ENCODE data around the gene ACOD1.

ACOD1 gene

GRCh38 chr13:76971215-76971614 is 22.9 kb downstream of the ACOD1 start:
- H3K27ac ChIP-seq (ENCODE audit: low read depth, low read length) = no peak overlapping the region
- no peaks in the 10 kb centered on the region for H3F3A ChIP-seq (ENCODE audit: control insufficient read depth, insufficient read depth)
- no peak overlapping the region for H3K4me2 ChIP-seq (ENCODE audit: low read length)

GRCh38 chr13:76971851-76972829 is 23.8 kb downstream of the ACOD1 start:
- Histone ChIP-seq H3K9me2 (replicated peaks; ENCODE audit: control insufficient read depth, low read length) (no peaks in the 10 kb centered on the region), H3F3A (ENCODE audit: control insufficient read depth, insufficient read depth) (no peaks in the 10 kb centered on the region), H3K79me2 (ENCODE audit: control insufficient read depth, low read length) (no peaks in the 10 kb centered on the region), H3K4me1 (ENCODE audit: control insufficient read depth, low read length) (no peaks in the 10 kb centered on the region), H4K20me1 (ENCODE audit: control insufficient read depth, insufficient read depth, low read depth, low read length) (no peaks in the 10 kb centered on the region), H3K4me2 (ENCODE audit: low read length) (no peak overlapping the region), H3K36me3 (ENCODE audit: control insufficient read depth, low read length) (no peaks in the 10 kb centered on the region), H3K27me3 (ENCODE audit: control insufficient read depth, low read length) (peaks cover 16% of the 10 kb centered on the region), H3K9me3 (ENCODE audit: control insufficient read depth, insufficient read depth, low read length) (no peaks in the 10 kb centered on the region), H3K4me3 (ENCODE audit: low read length) (no peak overlapping the region), H3K27ac (ENCODE audit: low read depth, low read length) (no peak overlapping the region)
- no peak for TF ChIP-seq EZH2phosphoT487 (IDR thresholded peaks at IDR 0.05; ENCODE audit: borderline replicate concordance, low read length)
- TF ChIP-seq, protein P1, sequence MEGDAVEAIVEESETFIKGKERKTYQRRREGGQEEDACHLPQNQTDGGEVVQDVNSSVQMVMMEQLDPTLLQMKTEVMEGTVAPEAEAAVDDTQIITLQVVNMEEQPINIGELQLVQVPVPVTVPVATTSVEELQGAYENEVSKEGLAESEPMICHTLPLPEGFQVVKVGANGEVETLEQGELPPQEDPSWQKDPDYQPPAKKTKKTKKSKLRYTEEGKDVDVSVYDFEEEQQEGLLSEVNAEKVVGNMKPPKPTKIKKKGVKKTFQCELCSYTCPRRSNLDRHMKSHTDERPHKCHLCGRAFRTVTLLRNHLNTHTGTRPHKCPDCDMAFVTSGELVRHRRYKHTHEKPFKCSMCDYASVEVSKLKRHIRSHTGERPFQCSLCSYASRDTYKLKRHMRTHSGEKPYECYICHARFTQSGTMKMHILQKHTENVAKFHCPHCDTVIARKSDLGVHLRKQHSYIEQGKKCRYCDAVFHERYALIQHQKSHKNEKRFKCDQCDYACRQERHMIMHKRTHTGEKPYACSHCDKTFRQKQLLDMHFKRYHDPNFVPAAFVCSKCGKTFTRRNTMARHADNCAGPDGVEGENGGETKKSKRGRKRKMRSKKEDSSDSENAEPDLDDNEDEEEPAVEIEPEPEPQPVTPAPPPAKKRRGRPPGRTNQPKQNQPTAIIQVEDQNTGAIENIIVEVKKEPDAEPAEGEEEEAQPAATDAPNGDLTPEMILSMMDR (IDR thresholded peaks at IDR 0.05; ENCODE audit: low read depth, low read length, poor library complexity, severe bottlenecking) = no peak

More at GRCh38 chr13:76971215-76971614, 22.9 kb downstream of the ACOD1 start:
- H3K9me2 ChIP-seq (replicated peaks; ENCODE audit: control insufficient read depth, low read length) = no peaks in the 10 kb centered on the region
- H3K27me3 ChIP-seq (ENCODE audit: control insufficient read depth, low read length) = peaks cover 16% of the 10 kb centered on the region
- no peaks in the 10 kb centered on the region for H3K79me2 ChIP-seq (ENCODE audit: control insufficient read depth, low read length)
- no peaks in the 10 kb centered on the region for H3K36me3 ChIP-seq (ENCODE audit: control insufficient read depth, low read length)
- no peaks in the 10 kb centered on the region for H4K20me1 ChIP-seq (ENCODE audit: control insufficient read depth, insufficient read depth, low read depth, low read length)
- no peaks in the 10 kb centered on the region for H3K9me3 ChIP-seq (ENCODE audit: control insufficient read depth, insufficient read depth, low read length)
- TF ChIP-seq EZH2phosphoT487 (IDR thresholded peaks at IDR 0.05; ENCODE audit: borderline replicate concordance, low read length) = no peak
- TF ChIP-seq, protein P1 (IDR thresholded peaks at IDR 0.05; ENCODE audit: low read depth, low read length, poor library complexity, severe bottlenecking) = no peak
- no peaks in the 10 kb centered on the region for H3K4me1 ChIP-seq (ENCODE audit: control insufficient read depth, low read length)
- H3K4me3 ChIP-seq (ENCODE audit: low read length) = no peak overlapping the region

DNA sequence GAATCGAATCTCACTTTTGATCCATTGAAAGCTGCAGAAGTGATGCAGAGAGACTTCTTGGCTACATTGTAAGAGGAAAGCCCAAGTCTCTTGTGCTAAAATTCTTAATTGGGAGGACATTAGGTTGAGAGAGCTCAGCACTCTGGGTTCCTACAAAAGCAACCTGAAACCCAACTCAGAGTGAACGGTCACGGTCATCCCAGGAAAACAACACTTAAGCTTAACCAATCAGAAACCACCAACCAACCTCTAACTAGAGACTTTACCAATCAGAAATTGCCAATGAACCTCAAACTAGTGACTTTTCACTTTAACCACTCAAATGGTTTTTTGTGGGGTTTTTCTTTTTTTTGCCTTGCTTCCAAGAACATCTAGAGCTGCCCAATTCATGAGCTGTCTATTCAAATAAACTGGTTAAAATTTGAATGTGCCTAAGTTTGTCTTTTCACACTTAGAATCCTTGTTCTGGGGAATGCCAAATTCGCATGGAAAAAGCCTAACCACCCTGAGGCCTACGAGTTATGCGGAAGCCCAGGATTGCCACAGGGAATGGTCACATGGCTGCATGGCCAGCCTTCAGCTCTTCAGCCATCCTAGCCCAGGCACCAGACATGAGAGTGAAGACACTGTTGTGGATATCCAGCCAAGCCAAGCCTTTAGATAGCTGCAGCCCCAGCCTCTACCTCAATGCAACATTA is 25.8 kb downstream of the ACOD1 start:
- Histone ChIP-seq H3K79me2 (ENCODE audit: control insufficient read depth, low read length) (no peaks in the 10 kb centered on the region), H3K27me3 (ENCODE audit: control insufficient read depth, low read length) (peaks cover 26% of the 10 kb centered on the region), H3K9me3 (ENCODE audit: control insufficient read depth, insufficient read depth, low read length) (no peaks in the 10 kb centered on the region), H3K9me2 (replicated peaks; ENCODE audit: control insufficient read depth, low read length) (no peaks in the 10 kb centered on the region), H3F3A (ENCODE audit: control insufficient read depth, insufficient read depth) (no peaks in the 10 kb centered on the region), H3K27ac (ENCODE audit: low read depth, low read length) (no peak overlapping the region), H3K4me3 (ENCODE audit: low read length) (no peak overlapping the region), H3K4me1 (ENCODE audit: control insufficient read depth, low read length) (no peaks in the 10 kb centered on the region), H3K4me2 (ENCODE audit: low read length) (no peak overlapping the region), H4K20me1 (ENCODE audit: control insufficient read depth, insufficient read depth, low read depth, low read length) (no peaks in the 10 kb centered on the region), H3K36me3 (ENCODE audit: control insufficient read depth, low read length) (no peaks in the 10 kb centered on the region)
- TF ChIP-seq EZH2phosphoT487 (IDR thresholded peaks at IDR 0.05; ENCODE audit: borderline replicate concordance, low read length) = no peak
- TF ChIP-seq, protein P1 (IDR thresholded peaks at IDR 0.05; ENCODE audit: low read depth, low read length, poor library complexity, severe bottlenecking) = no peak
